A549 (cell line): Measurements from ENCODE around the gene SLC6A2. TPM values are rescaled to one million over a fixed set of nuclear protein-coding genes. Genes with fewer than 3 reads are reported as not detected.

ENCODE experiments used
- ATAC-seq, 2 experiments: fragments of 200-7000 bp in 1 of 2; fragments of >200 bp in 1 of 2; cut with Nextera tagmentation in 1 of 2; cut with Tn5 transposase in 1 of 2; 3 replicates each; pipeline versions ENCODE4 v1.8.0 to v1.9.1; 2018 to 2020; ENCODE audit warnings: mild to moderate bottlenecking in 1 of 2, moderate library complexity in 1 of 2
- CTCF ChIA-PET: fragments of 300-600 bp; sonication (Branson Sonifier 250); formaldehyde crosslinking; extraction: SDS; loops from one replicate; lab custom pipeline; 2021; ENCODE audit warnings: antibody characterized with exemption, inconsistent platforms; lab: Yijun Ruan, JAX
- POLR2A ChIA-PET: fragments of 350-600 bp; formaldehyde crosslinking; extraction: SDS; loops from one replicate; lab custom pipeline; 2021; ENCODE audit warnings: antibody characterized with exemption, inconsistent platforms; lab: Yijun Ruan, JAX
- DNase-seq, 2 experiments: peaks; one replicate each; pipeline versions ENCODE4 v3.0.0 to v3.0.0-alpha.2; 2011 to 2016; ENCODE audit warnings: low read depth in 1 of 2, low spot score in 1 of 2
- FAIRE-seq: peaks from 2 replicates; lab custom pipeline; 2011; peaks lifted over from hg19 to GRCh38; lab: Jason Lieb, UNC
- H3K27ac ChIP-seq, 2 experiments: fragments of >200 bp; sonication (Bioruptor Twin); formaldehyde crosslinking; 3 replicates each; pipeline ENCODE4 v1.5.1; 2016 to 2017
- H3K4me1 ChIP-seq: fragments of >200 bp; sonication (Bioruptor Twin); formaldehyde crosslinking; 3 replicates; pipeline ENCODE4 v1.6.1; 2016
- H3K4me2 ChIP-seq: fragments of >200 bp; sonication (Bioruptor Twin); formaldehyde crosslinking; 3 replicates; pipeline ENCODE4 v1.6.1; 2016
- H3K4me3 ChIP-seq: fragments of >200 bp; sonication (Bioruptor Twin); formaldehyde crosslinking; 3 replicates; pipeline ENCODE4 v1.5.1; 2016
- H3K9me3 ChIP-seq: fragments of >200 bp; sonication (Bioruptor Twin); formaldehyde crosslinking; 3 replicates; pipeline ENCODE4 v1.6.1; 2016
- ATOH8 ChIP-seq: fragments of 250-450 bp; sonication (Bioruptor Pico); IDR thresholded peaks from 2 replicates; pipeline ENCODE4 v1.5.0; 2020; ENCODE audit warnings: low read depth, mild to moderate bottlenecking, moderate library complexity
- EHF ChIP-seq: fragments of 250-450 bp; sonication (Bioruptor Pico); IDR thresholded peaks from 2 replicates; pipeline ENCODE4 v1.5.0; 2020; ENCODE audit warnings: mild to moderate bottlenecking
- HDAC2 ChIP-seq: fragments of 200-600 bp; sonication (generic); IDR thresholded peaks from 2 replicates; pipeline ENCODE4 v1.6.1; 2016
- HMGXB4 ChIP-seq: fragments of 250-450 bp; sonication (Bioruptor Pico); IDR thresholded peaks from 2 replicates; pipeline ENCODE4 v1.5.0; 2021; ENCODE audit warnings: mild to moderate bottlenecking, moderate library complexity, borderline replicate concordance
- HOXA7 ChIP-seq: fragments of 250-450 bp; sonication (Bioruptor Pico); IDR thresholded peaks from 2 replicates; pipeline ENCODE4 v1.5.0; 2020; ENCODE audit warnings: mild to moderate bottlenecking, moderate library complexity
- HOXB5 ChIP-seq: fragments of 250-450 bp; sonication (Bioruptor Pico); IDR thresholded peaks from 2 replicates; pipeline ENCODE4 v1.5.0; 2020; ENCODE audit warnings: mild to moderate bottlenecking, moderate library complexity
- JUNB ChIP-seq: fragments of >200 bp; sonication (Bioruptor Twin); formaldehyde crosslinking; IDR thresholded peaks from 2 replicates; pipeline ENCODE4 v1.6.1; 2016
- KDM5A ChIP-seq: fragments of 200-600 bp; sonication (generic); IDR thresholded peaks from 2 replicates; pipeline ENCODE4 v1.6.1; 2016; ENCODE audit warnings: antibody characterized with exemption, mild to moderate bottlenecking
- MAX ChIP-seq: IDR thresholded peaks from 2 replicates; pipeline ENCODE4 v1.6.1; 2012
- MYC ChIP-seq: IDR thresholded peaks from 2 replicates; pipeline ENCODE4 v1.6.1; 2012; ENCODE audit warnings: mild to moderate bottlenecking, inconsistent platforms, low read length, improper control_type of control experiment, borderline replicate concordance
- NFE2L2 ChIP-seq: fragments of 150-350 bp; conservative IDR thresholded peaks from 2 replicates; pipeline ENCODE4 v1.6.1; 2014; ENCODE audit warnings: low read length
- PBX3 ChIP-seq: IDR thresholded peaks from 2 replicates; pipeline ENCODE4 v1.6.1; 2012
- PHF8 ChIP-seq: fragments of 200-600 bp; sonication (generic); IDR thresholded peaks from 2 replicates; pipeline ENCODE4 v1.6.1; 2016; ENCODE audit warnings: low read depth, mild to moderate bottlenecking, antibody characterized with exemption, moderate library complexity, borderline replicate concordance
- RCOR1 ChIP-seq: fragments of 150-350 bp; IDR thresholded peaks from 2 replicates; pipeline ENCODE4 v1.6.1; 2014; ENCODE audit warnings: antibody characterized with exemption, low read length, low read depth
- RNF2 ChIP-seq: fragments of 200-600 bp; sonication (generic); IDR thresholded peaks from 2 replicates; pipeline ENCODE4 v1.6.1; 2016; ENCODE audit warnings: low read depth, mild to moderate bottlenecking, antibody characterized with exemption, moderate library complexity, borderline replicate concordance
- SREBF2 ChIP-seq: fragments of 450-650 bp; IDR thresholded peaks from 2 replicates; pipeline ENCODE4 v1.6.1; 2014; ENCODE audit warnings: mild to moderate bottlenecking, moderate library complexity
- TP53 ChIP-seq: fragments of 250-450 bp; sonication (Bioruptor Pico); IDR thresholded peaks from 2 replicates; pipeline ENCODE4 v1.5.0; 2021; ENCODE audit warnings: mild to moderate bottlenecking, moderate library complexity
- USF2 ChIP-seq: fragments of 450-650 bp; IDR thresholded peaks from 2 replicates; pipeline ENCODE4 v1.6.1; 2014; ENCODE audit warnings: antibody characterized with exemption
- ZNF302 ChIP-seq: fragments of 250-450 bp; sonication (Bioruptor Pico); IDR thresholded peaks from 2 replicates; pipeline ENCODE4 v1.9.0; 2021; ENCODE audit warnings: inconsistent platforms, mild to moderate bottlenecking, moderate library complexity
- ZSCAN20 ChIP-seq: fragments of 250-450 bp; sonication (Bioruptor Pico); IDR thresholded peaks from 2 replicates; pipeline ENCODE4 v1.8.0; 2022; ENCODE audit warnings: mild to moderate bottlenecking, moderate library complexity
- WGBS: methylation state at CpG from one replicate; pipeline ENCODE4 v1.1.6; 2017; ENCODE audit errors: missing lambda C conversion rate; 5-methylcytosine and 5-hydroxymethylcytosine counted together
- polyA plus RNA-seq, 4 experiments: library from polyadenylated mRNA; depleted of rRNA in 3 of 4; stranded (reverse); fragments of >200 nt; fragmentation: RNase III in 1 of 4; extraction: RNeasy Plus Mini Kit Qiagen cat#74134 plus additional on column Dnase treatment in 1 of 4; gene quantifications; 2 replicates in 3 of 4; 3 replicates in 1 of 4; pipeline ENCODE4 v1.2.3, GENCODE V29; 2011 to 2017

The SLC6A2 gene
- polyA plus RNA-seq, 2 of the 4 experiments (the other 2 are of a cell fraction): not detected

- CTCF ChIA-PET: no interaction called here
- no peak overlapping the region for H3K4me3 ChIP-seq
- H3K27ac ChIP-seq: no peak overlapping the region
- no peak for TF ChIP-seq ZSCAN20 (CRISPR knock-in tag)
- no peak for TF ChIP-seq PBX3
- no peak for TF ChIP-seq RCOR1
- TF ChIP-seq USF2: peak; percentile 81
- no peak for TF ChIP-seq HDAC2
- no peak for TF ChIP-seq JUNB
- TF ChIP-seq MAX: no peak
- WGBS: 24% methylated on average over 6 of the region's 6 CpGs
- ATAC-seq (no peak), FAIRE-seq (no peak), DNase-seq (no peak)
- no peak overlapping the region for H3K4me2 ChIP-seq
- no peaks in the 10 kb centered on the region for H3K4me1 ChIP-seq
- POLR2A ChIA-PET: no interaction called here
- H3K9me3 ChIP-seq: 0 out of 3 replicates have a peak, but pooled peaks cover 4% of the 10 kb centered on the region
Observed at GRCh38 chr16:55628306-55628968, 27.4 kb upstream of the SLC6A2 start.

- POLR2A ChIA-PET: no interaction called here
- TF ChIP-seq MYC (no peak), RNF2 (no peak), NFE2L2 (no peak), SREBF2 (no peak), HOXA7 (no peak), EHF (no peak), RCOR1 (no peak), PHF8 (no peak), JUNB (no peak), HMGXB4 (CRISPR knock-in tag) (no peak), KDM5A (no peak), TP53 (CRISPR knock-in tag) (no peak), ZNF302 (CRISPR knock-in tag) (no peak), ATOH8 (CRISPR knock-in tag) (no peak)
Observed at GRCh38 chr16:55630774-55631173, 25.0 kb upstream of the SLC6A2 start.

GRCh38 chr16:55632259-55632658 is 23.5 kb upstream of the SLC6A2 start:
- Histone ChIP-seq H3K4me1 (no peaks in the 10 kb centered on the region), H3K9me3 (0 out of 3 replicates have a peak, but pooled peaks cover 4% of the 10 kb centered on the region), H3K4me2 (no peak overlapping the region), H3K4me3 (no peak overlapping the region), H3K27ac (no peak overlapping the region)
- no peak for DNase-seq
- POLR2A ChIA-PET: no interaction called here
- CTCF ChIA-PET: interaction anchor here (0.5 to 0.9 kb wide), 2 partner anchors 167 to 562 kb away, joined by 3 read pairs; no protein-coding TSS in a partner anchor
- no peak for ATAC-seq
- TF ChIP-seq HOXB5 (CRISPR knock-in tag) (no peak), RNF2 (no peak)
- no peak for FAIRE-seq

More at GRCh38 chr16:55630774-55631173, 25.0 kb upstream of the SLC6A2 start:
- ATAC-seq (no peak), FAIRE-seq (no peak), DNase-seq (no peak)
- Histone ChIP-seq H3K27ac (no peak overlapping the region), H3K9me3 (0 out of 3 replicates have a peak, but pooled peaks cover 4% of the 10 kb centered on the region), H3K4me3 (no peak overlapping the region), H3K4me1 (no peaks in the 10 kb centered on the region), H3K4me2 (no peak overlapping the region)
- CTCF ChIA-PET: no interaction called here
